Ectodermal cell (in vitro differentiated cells): ENCODE measurements around the gene FOXD1.
"Not testable (repeated sequence)": the region's sequence is repeated elsewhere in the genome, so short reads cannot be mapped to it uniquely, and the experiment has no call there.

Source experiments
- H3K27ac ChIP-seq: 2 replicates; pipeline ENCODE4 v1.7.0; 2013; ENCODE audit warnings: mild to moderate bottlenecking, low read depth, low read length; ENCODE audit not compliant: insufficient read depth, poor library complexity, severe bottlenecking
- H3K27me3 ChIP-seq: 2 replicates; pipeline ENCODE4 v1.7.0; 2013; ENCODE audit warnings: mild to moderate bottlenecking, low read length; ENCODE audit not compliant: insufficient read depth, control insufficient read depth, poor library complexity, severe bottlenecking
- H3K36me3 ChIP-seq: one replicate; pipeline ENCODE4 v1.7.0; 2013; ENCODE audit warnings: low read length; ENCODE audit not compliant: control insufficient read depth, insufficient read depth
- H3K4me1 ChIP-seq: one replicate; pipeline ENCODE4 v1.7.0; 2013; ENCODE audit warnings: low read length; ENCODE audit not compliant: control insufficient read depth, insufficient read depth
- H3K4me3 ChIP-seq: 2 replicates; pipeline ENCODE4 v1.7.0; 2013; ENCODE audit warnings: low read depth, low read length, control low read depth; ENCODE audit not compliant: insufficient read depth
- H3K9me3 ChIP-seq: 2 replicates; pipeline ENCODE4 v1.7.0; 2013; ENCODE audit warnings: mild to moderate bottlenecking, low read length, moderate library complexity; ENCODE audit not compliant: control insufficient read depth
- WGBS, 2 experiments: methylation state at CpG; one replicate each; pipeline ENCODE4 v1.1.7; 2013; ENCODE audit warnings: missing lambda C conversion rate in 2 of 2; 5-methylcytosine and 5-hydroxymethylcytosine counted together

The FOXD1 gene

DNA sequence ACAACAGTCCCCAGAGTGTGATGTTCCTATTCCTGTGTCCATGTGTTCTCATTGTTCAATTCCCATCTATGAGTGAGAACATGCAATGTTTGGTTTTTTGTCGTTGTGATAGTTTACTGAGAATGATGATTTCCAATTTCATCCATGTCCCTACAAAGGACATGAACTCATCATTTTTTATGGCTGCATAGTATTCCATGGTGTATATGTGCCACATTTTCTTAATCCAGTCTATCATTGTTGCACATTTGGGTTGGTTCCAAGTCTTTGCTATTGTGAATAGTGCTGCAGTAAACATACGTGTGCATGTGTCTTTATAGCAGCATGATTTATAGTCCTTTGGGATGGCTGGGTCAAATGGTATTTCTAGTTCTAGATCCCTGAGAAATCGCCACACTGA lies 20.1 kb upstream of the FOXD1 start:
- H3K4me1 ChIP-seq, H3K36me3 ChIP-seq, H3K27ac ChIP-seq, H3K4me3 ChIP-seq, H3K9me3 ChIP-seq, H3K27me3 ChIP-seq: not testable (repeated sequence)
- WGBS, 2 experiments: 78 to 84% methylated on average over 1 to 2 of the region's 3 CpGs

- 84% methylated on average over 7 of the region's 7 CpGs for WGBS, 2 experiments
- H3K4me3 ChIP-seq: no peak overlapping the region
- no peaks in the 10 kb centered on the region for H3K4me1 ChIP-seq
- no peaks in the 10 kb centered on the region for H3K36me3 ChIP-seq
- H3K9me3 ChIP-seq: no peaks in the 10 kb centered on the region
- no peaks in the 10 kb centered on the region for H3K27me3 ChIP-seq
- no peak overlapping the region for H3K27ac ChIP-seq
Observed at GRCh38 chr5:73464016-73464745, 15.6 kb upstream of the FOXD1 start.

- no peak overlapping the region for H3K4me3 ChIP-seq
- no peaks in the 10 kb centered on the region for H3K4me1 ChIP-seq
- no peaks in the 10 kb centered on the region for H3K27me3 ChIP-seq
- H3K27ac ChIP-seq: no peak overlapping the region
- 78 to 87% methylated on average over 1 of the region's 1 CpG for WGBS, 2 experiments
- no peaks in the 10 kb centered on the region for H3K9me3 ChIP-seq
- no peaks in the 10 kb centered on the region for H3K36me3 ChIP-seq
Observed at GRCh38 chr5:73460133-73460532, 11.6 kb upstream of the FOXD1 start.

DNA sequence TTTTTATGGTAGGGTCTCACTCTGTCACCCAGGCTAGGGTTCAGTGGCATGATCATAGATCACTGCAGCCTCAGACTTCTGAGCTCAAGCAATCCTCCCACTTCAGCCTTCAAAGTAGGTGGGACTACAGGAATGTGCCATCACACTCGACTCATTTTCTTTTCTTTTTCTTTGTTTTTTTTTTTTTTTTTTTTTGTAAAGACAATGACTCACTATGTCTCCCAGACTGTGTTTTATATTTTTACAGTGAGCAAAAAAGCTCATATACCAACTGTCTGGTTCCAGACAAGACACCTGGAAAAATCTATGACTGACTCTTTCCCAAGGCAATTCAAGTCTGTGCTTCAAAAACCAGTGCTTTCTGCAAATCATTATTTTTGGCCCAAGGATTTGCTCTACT lies 10.8 kb upstream of the FOXD1 start:
- Histone ChIP-seq H3K4me3 (no peak overlapping the region), H3K27ac (no peak overlapping the region), H3K9me3 (no peaks in the 10 kb centered on the region), H3K27me3 (peaks cover under 1% of the 10 kb centered on the region), H3K36me3 (no peaks in the 10 kb centered on the region), H3K4me1 (no peaks in the 10 kb centered on the region)
- 100% methylated on average over 1 of the region's 1 CpG; no CpG with 5 or more reads in 1 of the 2 experiments for WGBS, 2 experiments

GRCh38 chr5:73456462-73456861 lies 7.9 kb upstream of the FOXD1 start:
- 80 to 92% methylated on average over 1 of the region's 1 CpG for WGBS, 2 experiments
- H3K27ac ChIP-seq, H3K4me1 ChIP-seq, H3K36me3 ChIP-seq, H3K9me3 ChIP-seq, H3K4me3 ChIP-seq: not testable (repeated sequence)
- H3K27me3 ChIP-seq: peaks cover 30% of the 10 kb centered on the region

DNA sequence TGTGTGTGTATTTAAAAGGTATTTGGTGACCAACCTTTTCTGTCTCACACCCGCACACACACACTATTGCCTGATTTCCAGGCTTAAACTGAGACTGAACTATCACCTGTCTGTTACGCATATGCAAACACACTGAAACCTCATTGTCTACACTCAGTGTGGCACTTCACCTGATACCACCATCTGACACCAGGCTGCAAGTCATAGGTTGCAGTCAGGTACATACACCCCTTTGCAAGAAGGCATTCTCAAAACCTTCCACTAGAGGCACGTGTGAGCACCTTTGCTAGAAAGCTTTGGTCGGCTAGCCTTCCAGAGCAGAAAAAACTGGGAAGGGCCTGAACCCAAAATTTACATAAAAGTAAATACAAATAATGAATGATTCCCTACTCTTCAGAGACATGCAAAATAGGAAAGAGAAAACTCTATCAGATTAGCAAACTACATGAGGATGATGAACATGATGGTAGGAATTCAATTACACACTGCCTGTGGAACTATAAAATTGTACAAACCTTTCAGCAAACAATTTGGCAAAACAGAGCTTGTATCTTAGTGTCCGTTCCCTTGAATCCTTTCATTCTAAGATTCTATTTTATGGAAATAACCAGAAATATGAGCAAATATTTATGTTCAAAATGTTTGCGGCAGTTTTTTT lies 5.9 kb upstream of the FOXD1 start:
- Histone ChIP-seq H3K4me1 (no peaks in the 10 kb centered on the region), H3K27ac (no peak overlapping the region), H3K9me3 (no peaks in the 10 kb centered on the region), H3K4me3 (no peak overlapping the region), H3K27me3 (peaks cover 50% of the 10 kb centered on the region), H3K36me3 (no peaks in the 10 kb centered on the region)
- 27 to 46% methylated on average over 4 to 6 of the region's 6 CpGs for WGBS, 2 experiments

- Histone ChIP-seq H3K4me1 (peaks cover 6% of the 10 kb centered on the region), H3K4me3 (no peak overlapping the region), H3K9me3 (no peaks in the 10 kb centered on the region), H3K36me3 (no peaks in the 10 kb centered on the region), H3K27me3 (peaks cover 71% of the 10 kb centered on the region), H3K27ac (no peak overlapping the region)
- WGBS, 2 experiments: 83 to 90% methylated on average over 4 of the region's 6 CpGs
Observed at GRCh38 chr5:73452215-73452614, 3.6 kb upstream of the FOXD1 start.

- Histone ChIP-seq H3K27me3 (peaks cover 76% of the 10 kb centered on the region), H3K9me3 (no peaks in the 10 kb centered on the region), H3K27ac (no peak overlapping the region), H3K4me3 (peak overlapping the region; percentile 20), H3K4me1 (peaks cover 9% of the 10 kb centered on the region), H3K36me3 (no peaks in the 10 kb centered on the region)
- WGBS, 2 experiments: 3 to 4% methylated on average over 70 of the region's 70 CpGs
Observed at GRCh38 chr5:73451224-73452130, 2.9 kb upstream of the FOXD1 start.

DNA sequence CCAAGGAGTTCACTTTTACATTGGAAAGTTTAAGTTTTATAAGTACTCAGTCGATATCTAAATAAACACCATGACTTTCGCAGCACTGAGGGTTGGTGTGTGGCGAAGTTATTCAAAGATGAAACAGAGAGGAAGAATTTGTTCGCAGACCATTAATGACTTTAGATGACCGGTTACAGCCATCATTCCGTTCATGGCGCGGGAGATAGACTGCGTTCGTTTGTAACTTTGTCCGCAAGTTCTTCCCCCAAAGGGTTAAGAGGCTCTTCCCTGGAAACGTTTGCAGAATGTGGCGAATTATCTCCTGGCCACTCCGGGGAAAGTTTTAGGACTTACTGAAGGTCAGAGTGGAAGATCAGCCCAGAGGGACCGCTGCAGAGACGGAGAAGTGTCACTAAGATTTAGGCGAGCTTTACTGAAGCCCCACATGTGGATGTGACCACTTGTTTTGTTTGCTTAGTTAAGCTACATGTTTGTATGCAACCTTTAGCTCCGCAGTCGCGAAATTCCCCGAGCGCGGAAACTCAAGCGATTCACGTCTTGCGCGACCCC lies 2.2 kb upstream of the FOXD1 start:
- 1 to 3% methylated on average over 26 to 27 of the region's 27 CpGs for WGBS, 2 experiments
- H3K27ac ChIP-seq: no peak overlapping the region
- peaks cover 9% of the 10 kb centered on the region for H3K4me1 ChIP-seq
- H3K4me3 ChIP-seq: peak overlapping the region; percentile 20
- no peaks in the 10 kb centered on the region for H3K9me3 ChIP-seq
- H3K36me3 ChIP-seq: no peaks in the 10 kb centered on the region
- peaks cover 83% of the 10 kb centered on the region for H3K27me3 ChIP-seq

DNA sequence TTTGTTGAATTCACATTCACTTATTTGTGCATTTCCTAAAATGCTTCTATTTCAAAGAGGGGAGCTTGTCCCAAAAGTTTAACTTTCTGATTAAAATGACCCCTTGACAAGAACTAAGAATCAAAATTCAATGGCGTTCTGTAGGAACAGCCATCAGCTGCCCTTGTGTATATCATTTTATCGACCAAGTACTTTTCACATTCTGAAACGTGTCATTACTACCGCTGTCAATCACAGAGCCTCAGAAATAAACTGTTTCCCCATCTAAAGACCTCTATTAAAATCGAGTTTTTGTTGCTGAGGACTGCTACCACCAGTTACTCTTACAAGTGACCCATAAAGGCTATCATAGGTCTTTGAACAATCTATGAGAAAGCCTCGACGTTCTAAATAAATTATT lies 1.6 kb upstream of the FOXD1 start:
- 12 to 18% methylated on average over 5 to 7 of the region's 7 CpGs for WGBS, 2 experiments

More for the DNA sequence above, 1.6 kb upstream of the FOXD1 start:
- Histone ChIP-seq H3K36me3 (no peaks in the 10 kb centered on the region), H3K27ac (no peak overlapping the region), H3K4me1 (peaks cover 9% of the 10 kb centered on the region), H3K4me3 (no peak overlapping the region), H3K9me3 (no peaks in the 10 kb centered on the region), H3K27me3 (peaks cover 89% of the 10 kb centered on the region)
